Stimulated activated CD8-positive, alpha-beta memory T cell treated with anti-CD3 and anti-CD28 coated beads, Interleukin-15, amount 100 ng/mL, for 48 hours (primary cell): ENCODE measurements around the gene ART4.

Source experiments
- DNase-seq, 2 donors: peaks; one replicate each; pipeline ENCODE4 v3.0.0-alpha.2; 2020; ENCODE audit warnings: low read depth in 2 of 2

ART4 gene

GRCh38 chr12:14843425-14843887 lies at the start of gene ART4:
Gene ART4, minus strand, starts transcription at chr12:14843526. Its CDS starts 413 bp downstream, at chr12:14843113.
- DNase-seq: no peak

GRCh38 chr12:14892726-14893505 lies 49.6 kb upstream of the ART4 start:
- DNase-seq: no peak

- DNase-seq: no peak
Observed at GRCh38 chr12:14890701-14891100, 47.4 kb upstream of the ART4 start.

- no peak for DNase-seq
Observed at GRCh38 chr12:14886271-14886670, 42.9 kb upstream of the ART4 start.

- DNase-seq: no peak
Observed at GRCh38 chr12:14885718-14886221, 42.4 kb upstream of the ART4 start, which contains the start of gene MGP. Gene MGP, minus strand, starts transcription at chr12:14885854. Its CDS starts 63 bp downstream, at chr12:14885791.

GRCh38 chr12:14884458-14884878 lies 41.1 kb upstream of the ART4 start:
- peak; percentile 48 to 60 for DNase-seq

- DNase-seq: no peak
Observed at GRCh38 chr12:14883686-14884085, 40.4 kb upstream of the ART4 start.

- no peak for DNase-seq
Observed at GRCh38 chr12:14880890-14881453, 37.6 kb upstream of the ART4 start.

GRCh38 chr12:14879222-14879933 lies 36.1 kb upstream of the ART4 start:
- DNase-seq: no peak

GRCh38 chr12:14878488-14878887 lies 35.2 kb upstream of the ART4 start:
- no peak for DNase-seq

GRCh38 chr12:14876833-14877232 lies 33.5 kb upstream of the ART4 start:
- no peak for DNase-seq

- no peak for DNase-seq
Observed at GRCh38 chr12:14874882-14875281, 31.6 kb upstream of the ART4 start.

- DNase-seq: no peak
Observed at GRCh38 chr12:14873440-14874185, 30.3 kb upstream of the ART4 start.

GRCh38 chr12:14871886-14872285 lies 28.6 kb upstream of the ART4 start:
- no peak for DNase-seq

- DNase-seq: no peak
Observed at GRCh38 chr12:14871247-14871646, 27.9 kb upstream of the ART4 start.

GRCh38 chr12:14868916-14869506 lies 25.7 kb upstream of the ART4 start:
- DNase-seq: no peak

GRCh38 chr12:14860490-14860889 lies 17.2 kb upstream of the ART4 start:
- no peak for DNase-seq

- DNase-seq: no peak
Observed at GRCh38 chr12:14858513-14858912, 15.2 kb upstream of the ART4 start.

- no peak for DNase-seq
Observed at GRCh38 chr12:14854586-14855183, 11.4 kb upstream of the ART4 start.

GRCh38 chr12:14853961-14854360 lies 10.6 kb upstream of the ART4 start:
- DNase-seq: no peak

- DNase-seq: no peak
Observed at GRCh38 chr12:14852880-14853279, 9.6 kb upstream of the ART4 start.
